Heart left ventricle (tissue), 13 donors: ENCODE results near the gene FOXN3.

Experiments used
- CTCF ChIP-seq, 12 donors: fragments of 200-600 bp; sonication (generic) in 4 of 12; IDR thresholded peaks; one replicate each; pipeline versions ENCODE4 v1.5.0 to v1.8.0; 2018 to 2022; ENCODE audit warnings: antibody characterized with exemption in 12 of 12, mild to moderate bottlenecking in 5 of 12
- POLR2A ChIP-seq, 2 donors: fragments of 450-650 bp; IDR thresholded peaks; one replicate each; pipeline ENCODE4 v1.6.1; 2017; ENCODE audit warnings: antibody characterized with exemption in 2 of 2, mild to moderate bottlenecking in 2 of 2, moderate library complexity in 2 of 2
- donor health status: ischemic (EF 13 %, LVEDD 7.1; RV severe dilation, severe dysfunction).
- donor health status: DM: no; HTN: yes; CAD: no.
- donor health status: DM: no; HTN: no; CAD: no.
- donor health status: ischemic (EF 25% LVEDD 6.9; RV normal size, moderate dysfunction).
- donor health status: ischemic (EF 25% LVEDD 5.7; RV mildly dilated, moderate dysfunction).
- donor health status: ischemic (EF 35%, LVEDD 5.7; RV mildly dilated, moderate dysfunction).
- donor health status: nonischemic (EF 11% LVEDD 7.7; RV severe dilation, severe dysfunction).
- donor health status: DM: yes; HTN: yes; CAD: no.
- donor health status: PGD.
- donor health status: ischemic (EF 29% LVEDD 5.4; RV normal size, mild dysfunction).
- donor health status: nonischemic (EF 23%, LVEDD 6.1; RV moderate dilation, normal function).

- TF ChIP-seq POLR2A (IDR thresholded peaks at IDR 0.05) (no peak), CTCF (IDR thresholded peaks at IDR 0.05) (no peak)
Observed at GRCh38 chr14:89401241-89401640, 15.8 kb downstream of the FOXN3 start.
